GM18909 (cell line): ENCODE results near the gene RGPD4.
"Not testable (repeated sequence)": the region's sequence is repeated elsewhere in the genome, so short reads cannot be mapped to it uniquely, and the experiment has no call there.

Experiments used
- ATAC-seq: cut with Tn5 transposase; IDR thresholded peaks from one replicate; pipeline ENCODE4 v1.9.1; 2021; ENCODE audit warnings: mild to moderate bottlenecking; ENCODE audit not compliant: unreplicated experiment, poor library complexity

The RGPD4 gene

DNA sequence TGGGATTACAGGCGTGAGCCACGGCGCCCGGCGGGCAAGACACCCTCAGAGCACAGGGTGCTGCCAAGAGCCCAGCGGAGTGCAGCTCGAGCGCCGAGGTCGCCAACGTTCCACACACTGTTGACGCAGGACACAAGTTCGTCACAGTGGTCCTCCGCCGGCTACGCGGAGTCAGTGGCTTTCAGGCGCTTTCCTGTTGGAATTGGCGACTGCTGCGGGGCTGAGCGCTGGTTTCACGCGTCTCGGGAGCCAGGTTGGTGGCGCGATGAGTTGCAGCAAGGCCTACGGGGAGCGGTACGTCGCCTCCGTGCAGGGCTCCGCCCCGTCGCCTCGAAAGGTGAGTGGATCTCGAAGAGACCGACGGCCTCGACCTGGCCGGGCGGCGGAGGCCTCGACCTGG is at the start of gene RGPD4:
Gene RGPD4 (plus strand): TSS at position 144 of the 400 bp plus-strand sequence. CDS start 122 bp downstream, at position 266.
- ATAC-seq, result not testable (repeated sequence)

GRCh38 chr2:107777974-107778373 is 48.7 kb upstream of the RGPD4 start:
- ATAC-seq, result no peak

- no peak for ATAC-seq
Measured at GRCh38 chr2:107785756-107786155, 40.9 kb upstream of the RGPD4 start.

DNA sequence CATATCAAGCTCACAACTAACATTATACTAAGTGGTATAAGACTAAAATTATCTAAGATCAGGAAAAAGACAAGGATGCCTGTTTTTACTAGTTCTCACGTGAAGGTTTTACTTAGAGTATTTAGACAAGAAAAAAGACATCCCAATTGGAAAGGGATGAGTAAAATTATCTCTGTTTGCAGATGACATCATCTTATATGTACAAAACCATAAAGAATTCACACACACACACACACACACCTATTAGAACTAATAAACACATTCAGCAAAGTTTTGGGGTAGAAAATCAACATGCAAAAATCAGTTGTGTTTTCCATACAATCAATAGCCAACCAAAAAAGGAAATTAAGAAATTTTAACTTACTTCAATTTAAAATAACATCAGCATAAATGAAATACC is 35.9 kb upstream of the RGPD4 start:
- no peak for ATAC-seq

GRCh38 chr2:107801498-107801897 is 25.2 kb upstream of the RGPD4 start:
- ATAC-seq, result no peak

GRCh38 chr2:107804608-107805498 is 21.8 kb upstream of the RGPD4 start:
- no peak for ATAC-seq

- ATAC-seq, result no peak
Measured at GRCh38 chr2:107806901-107807300, 19.8 kb upstream of the RGPD4 start.

GRCh38 chr2:107807988-107808387 is 18.7 kb upstream of the RGPD4 start:
- ATAC-seq, result no peak

DNA sequence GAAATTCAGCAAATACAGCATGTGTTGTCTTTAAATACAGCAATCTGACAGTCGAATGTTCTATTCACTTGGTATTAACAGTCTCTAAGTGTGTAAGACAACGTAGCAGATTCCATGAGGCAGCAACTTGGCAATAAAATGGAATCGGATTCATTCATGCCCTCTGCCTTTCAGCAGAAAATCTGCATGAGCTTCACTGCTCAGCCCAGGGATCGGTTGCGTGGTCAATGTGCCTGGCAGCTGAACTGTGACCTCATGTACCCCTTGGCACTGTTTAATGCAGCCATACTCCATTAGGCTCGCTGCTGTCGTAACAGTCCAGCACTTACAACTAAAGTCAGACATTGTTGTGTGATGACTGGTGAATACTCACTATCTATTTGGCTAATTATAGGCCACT is 17.7 kb upstream of the RGPD4 start:
- no peak for ATAC-seq

DNA sequence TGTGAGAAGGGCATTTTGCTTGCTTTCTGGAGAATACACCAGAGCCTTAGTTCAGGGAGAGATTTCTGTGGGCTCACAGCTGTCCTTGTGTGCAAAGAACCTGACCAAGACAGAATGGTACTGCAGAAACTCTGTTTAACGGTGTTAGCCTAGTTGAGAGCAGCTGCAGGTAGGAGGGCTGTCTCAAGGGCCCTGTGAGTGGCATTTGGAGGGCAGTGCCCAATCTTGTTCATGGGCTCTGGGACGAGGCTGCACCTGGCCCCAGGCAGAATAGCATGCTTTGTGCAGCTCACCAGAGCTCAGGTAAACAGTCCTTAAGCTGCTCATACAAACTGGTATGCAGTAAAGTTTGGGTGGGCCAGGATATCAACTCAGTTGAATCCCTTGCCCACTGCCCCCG is 16.9 kb upstream of the RGPD4 start:
- ATAC-seq, result no peak

DNA sequence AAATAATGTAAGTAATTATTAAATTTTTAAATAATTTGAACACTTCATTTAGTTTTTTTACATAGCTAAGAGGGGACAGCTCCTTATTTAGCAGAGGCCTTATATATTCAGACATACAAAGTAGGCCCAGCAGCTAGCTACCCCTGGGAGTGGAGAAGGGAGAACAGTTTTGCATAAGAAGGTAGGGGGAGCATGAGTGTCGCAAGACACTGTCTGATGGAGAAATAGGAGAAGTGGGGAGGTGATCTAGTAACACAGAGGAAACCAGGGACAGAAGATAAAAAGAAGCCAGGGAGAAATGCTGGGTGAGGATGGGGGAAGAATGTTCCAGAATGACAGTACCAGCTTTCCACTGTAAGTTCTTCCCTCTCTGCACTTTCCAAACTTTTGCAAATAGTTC is 16.0 kb upstream of the RGPD4 start:
- ATAC-seq, result no peak

- ATAC-seq, result no peak
Measured at GRCh38 chr2:107811411-107811810, 15.3 kb upstream of the RGPD4 start.

GRCh38 chr2:107812006-107812405 is 14.7 kb upstream of the RGPD4 start:
- no peak for ATAC-seq

- ATAC-seq, result no peak
Measured at GRCh38 chr2:107817378-107817777, 9.3 kb upstream of the RGPD4 start.

DNA sequence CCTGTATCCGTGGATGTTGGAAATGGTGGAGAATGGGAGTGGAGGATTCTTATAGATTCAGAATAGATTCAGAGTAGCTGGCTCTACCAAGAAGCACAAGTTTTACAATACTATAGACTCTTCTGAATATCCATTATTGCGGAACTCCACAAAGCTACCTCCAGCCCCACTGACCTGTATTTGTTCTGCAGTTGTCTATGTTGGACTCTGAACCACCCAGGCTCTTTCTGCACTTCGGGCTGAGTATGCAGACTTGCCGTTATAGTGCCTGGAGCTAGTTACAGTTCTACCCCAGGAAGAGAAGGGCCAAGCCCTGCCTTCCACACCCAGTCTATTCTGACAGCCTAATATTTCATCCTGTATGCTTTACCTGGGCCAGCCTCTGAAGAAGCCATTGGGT is 4.4 kb upstream of the RGPD4 start:
- ATAC-seq, result no peak

- no peak for ATAC-seq
Measured at GRCh38 chr2:107824451-107825205, 2.1 kb upstream of the RGPD4 start.

DNA sequence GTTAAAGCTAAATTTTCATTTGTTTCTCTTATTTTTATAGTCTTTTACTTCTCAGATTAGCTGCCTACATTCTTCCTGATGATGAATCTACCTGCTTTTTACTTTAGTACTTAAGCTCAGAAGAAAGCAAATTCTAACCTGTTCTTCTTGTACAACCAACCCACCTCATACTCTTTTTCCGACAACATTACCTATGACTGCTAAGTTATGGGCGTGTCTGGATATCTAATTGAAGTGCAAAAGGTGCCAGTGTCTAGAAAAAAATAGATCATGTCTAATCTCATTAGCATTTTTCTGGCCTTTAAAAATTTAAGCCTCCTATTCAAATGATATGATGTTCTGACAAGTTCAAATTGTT is 1.5 kb upstream of the RGPD4 start:
- ATAC-seq, result no peak

DNA sequence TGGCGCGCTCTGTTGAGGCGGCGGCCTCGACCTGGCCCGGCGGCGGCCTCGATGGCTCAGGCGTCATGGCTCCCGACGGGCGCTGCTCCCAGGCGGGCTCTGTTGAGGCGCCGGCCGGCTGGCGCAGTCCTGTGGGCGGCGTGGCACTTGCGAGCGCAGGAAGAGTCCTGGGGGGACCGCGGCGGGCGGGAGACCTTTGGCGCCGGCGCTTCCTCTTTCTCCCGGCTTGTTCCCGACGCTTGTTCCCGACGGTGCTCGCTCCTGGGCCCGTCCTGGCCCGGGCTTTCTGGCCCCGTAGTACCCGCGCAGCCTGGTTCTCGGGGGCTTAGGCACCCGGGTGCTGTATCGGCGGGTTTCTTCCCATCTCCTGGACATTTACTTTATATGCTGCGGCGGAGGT is 2.8 kb downstream of the RGPD4 start:
- not testable (repeated sequence) for ATAC-seq

GRCh38 chr2:107833152-107833551 is 6.5 kb downstream of the RGPD4 start:
- not testable (repeated sequence) for ATAC-seq

GRCh38 chr2:107833618-107834017 is 6.9 kb downstream of the RGPD4 start:
- ATAC-seq, result not testable (repeated sequence)

- not testable (repeated sequence) for ATAC-seq
Measured at GRCh38 chr2:107916121-107916520, 89.4 kb downstream of the RGPD4 start.
